Esophagus squamous epithelium (tissue), 4 donors: ENCODE measurements around the gene SWAP70.

Experiments
- CTCF ChIP-seq, 6 experiments: fragments of 450-650 bp in 4 of 6; fragments of 200-600 bp in 2 of 6; sonication (generic) in 2 of 6; IDR thresholded peaks; one replicate each; pipeline ENCODE4 v1.5.1; 2016 to 2019; ENCODE audit warnings: antibody characterized with exemption in 6 of 6, mild to moderate bottlenecking in 4 of 6, moderate library complexity in 4 of 6
- POLR2A ChIP-seq, 4 donors: fragments of 450-650 bp; IDR thresholded peaks; one replicate each; pipeline ENCODE4 v1.6.1; 2017; ENCODE audit warnings: antibody characterized with exemption in 4 of 4, mild to moderate bottlenecking in 4 of 4, moderate library complexity in 3 of 4

GRCh38 chr11:9716275-9717039, 52.6 kb downstream of the SWAP70 start:
- no peak for TF ChIP-seq CTCF (IDR thresholded peaks at IDR 0.05)
- no peak for TF ChIP-seq POLR2A (IDR thresholded peaks at IDR 0.05)
